NCI-H187 treated with DMSO at 0.1 percent for 48 hours (cell line): ENCODE measurements around the gene CREB3L1.

ENCODE experiments used
- DNase-seq: peaks from one replicate; lab custom pipeline; 2025; lab: John Stamatoyannopoulos, UW

The CREB3L1 gene

DNA sequence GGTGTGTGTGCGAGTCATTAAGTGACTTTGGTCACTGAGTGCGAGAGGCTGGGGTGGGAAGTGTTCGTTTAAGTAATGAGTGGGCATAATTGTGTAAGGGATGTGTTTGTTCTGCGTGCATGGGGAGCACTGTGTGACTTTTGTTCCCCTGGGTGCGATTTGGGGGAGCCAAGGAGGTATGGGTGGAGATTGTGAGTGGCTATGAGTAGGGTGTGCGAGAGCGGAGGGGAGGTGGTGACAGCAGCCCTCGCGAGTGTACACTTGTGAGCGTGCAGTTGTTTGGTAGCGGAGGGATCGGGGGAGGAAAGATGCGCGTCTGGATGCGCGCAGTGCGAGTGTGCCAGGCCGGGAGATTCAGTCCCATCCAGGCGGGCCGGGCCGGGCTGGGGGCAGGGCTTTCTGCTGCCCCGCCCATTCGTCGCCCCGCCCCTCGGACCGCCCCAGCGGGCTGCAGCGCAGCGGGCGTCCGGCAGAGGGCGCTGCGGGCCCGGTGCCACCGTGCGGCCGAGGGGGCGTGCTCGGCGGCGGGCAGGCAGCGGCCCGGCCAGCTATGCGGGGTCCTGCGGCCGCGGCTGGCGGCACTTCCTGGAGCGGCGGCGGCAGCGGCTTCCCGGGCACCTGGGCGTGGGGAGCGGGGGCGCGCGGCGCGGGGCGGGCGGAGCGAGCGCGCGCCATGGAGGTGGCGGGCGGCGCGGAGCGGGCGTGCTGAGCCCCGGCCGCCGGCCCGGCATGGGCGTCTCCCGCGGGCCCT is 69.6 kb downstream of the CREB3L1 start, which contains the start of gene DGKZ:
DGKZ (plus strand) TSS at position 578 of the 751 bp plus-strand sequence. CDS start 197 bp downstream, outside the sequence.
- no peak for DNase-seq

DNA sequence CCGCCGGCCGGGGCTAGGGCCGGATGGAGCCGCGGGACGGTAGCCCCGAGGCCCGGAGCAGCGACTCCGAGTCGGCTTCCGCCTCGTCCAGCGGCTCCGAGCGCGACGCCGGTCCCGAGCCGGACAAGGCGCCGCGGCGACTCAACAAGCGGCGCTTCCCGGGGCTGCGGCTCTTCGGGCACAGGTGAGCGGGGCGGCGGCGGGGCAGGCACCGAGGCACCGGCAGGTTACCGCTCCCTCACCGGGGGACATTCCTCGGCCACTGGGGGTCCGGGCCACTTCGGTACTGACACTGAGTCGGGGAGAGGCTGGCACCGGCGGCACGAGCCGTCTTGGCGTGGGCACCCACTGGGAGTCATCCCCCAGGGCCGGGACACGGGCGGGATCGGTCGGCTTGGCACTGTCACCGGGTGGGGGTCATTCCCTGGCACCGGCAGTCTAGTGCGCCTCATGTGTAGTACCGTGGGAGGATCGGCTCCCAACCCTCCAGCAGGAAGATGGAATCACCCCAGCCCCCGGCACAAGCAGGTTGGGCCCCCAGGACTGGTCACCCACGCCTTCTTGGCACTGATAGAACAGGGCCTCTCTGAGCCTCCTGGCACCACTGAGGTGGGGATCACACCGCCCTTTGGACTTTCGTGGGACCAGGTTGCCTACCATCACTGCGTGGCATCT is 70.3 kb downstream of the CREB3L1 start:
- DNase-seq: no peak

DNA sequence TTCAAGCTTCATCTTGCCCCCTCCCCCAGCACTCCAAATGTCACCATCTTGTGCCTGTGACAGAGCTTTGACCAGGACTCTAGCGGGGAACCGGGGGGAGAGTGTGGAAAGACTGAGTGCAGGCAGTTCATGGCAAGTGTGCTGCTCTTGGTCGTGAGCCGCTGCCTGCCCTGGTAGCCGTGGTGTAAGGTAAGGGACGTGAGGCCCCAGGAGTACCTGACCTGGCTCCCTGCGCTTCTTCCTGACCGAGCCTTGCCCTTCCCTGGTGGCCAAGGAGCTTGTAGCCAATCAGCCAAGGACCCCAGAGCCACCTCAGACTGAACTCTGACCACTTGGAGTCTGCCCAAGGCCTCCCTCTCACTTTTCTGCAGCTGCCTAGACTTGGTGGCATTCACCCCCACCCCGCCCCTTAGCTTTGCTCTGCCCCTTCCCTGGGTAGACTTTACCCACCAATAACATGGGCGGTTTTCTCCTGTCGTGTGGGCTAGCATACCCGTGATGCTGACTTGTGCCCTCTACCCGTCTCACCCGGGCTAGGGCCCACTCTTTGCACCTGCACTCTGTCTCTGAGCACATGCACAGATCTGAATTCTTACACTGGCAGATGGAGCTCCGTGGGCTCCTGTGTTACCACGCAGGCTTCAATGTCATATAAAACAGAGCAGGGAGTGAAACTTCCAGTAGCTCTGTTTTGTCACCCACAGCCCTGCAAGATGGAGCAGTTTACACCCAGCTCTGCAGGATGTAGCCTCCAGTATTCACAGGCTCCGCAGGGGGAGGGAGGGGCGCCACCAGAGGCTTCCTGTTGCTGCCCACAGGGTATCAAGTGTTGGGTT is 71.3 kb downstream of the CREB3L1 start:
- DNase-seq: no peak

DNA sequence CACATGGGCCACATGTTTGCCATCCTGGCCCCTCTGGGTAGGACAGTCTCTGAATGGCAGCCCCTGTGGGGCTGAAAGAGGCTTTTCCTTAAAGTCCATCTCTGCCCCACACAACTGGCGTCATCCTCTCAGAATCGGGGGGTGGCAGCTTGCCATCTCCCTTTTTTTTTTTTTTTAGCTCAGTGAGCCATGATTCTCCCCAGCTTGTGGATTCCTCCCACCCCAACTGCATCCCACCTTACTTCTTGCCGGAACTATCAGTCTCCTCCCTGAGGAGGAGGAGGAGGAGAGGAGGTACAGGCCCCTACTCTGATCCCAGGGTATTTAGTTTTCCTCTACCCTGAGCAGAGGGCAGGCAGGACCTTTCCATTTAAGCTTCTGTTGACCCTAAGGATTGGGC is 73.2 kb downstream of the CREB3L1 start:
- no peak for DNase-seq

DNA sequence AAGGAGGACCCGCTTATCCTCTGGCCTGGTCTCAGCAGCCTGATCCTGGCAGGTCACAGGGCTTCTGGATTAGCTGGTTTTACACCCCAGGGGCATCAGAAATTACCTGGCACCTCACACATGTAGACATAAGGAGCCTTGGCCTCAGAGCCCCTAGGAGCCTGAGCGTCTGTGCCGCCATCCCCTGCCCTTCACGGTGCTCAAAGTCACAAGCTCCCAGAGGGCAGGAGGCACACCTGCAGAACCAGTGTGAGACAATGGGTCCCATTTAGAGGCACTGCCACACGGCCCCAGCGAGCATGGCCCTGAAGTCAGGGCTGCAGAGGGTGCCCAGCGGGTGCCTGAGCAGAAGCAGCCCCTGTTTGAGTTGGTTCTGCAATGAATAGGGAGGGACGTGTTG is 73.7 kb downstream of the CREB3L1 start:
- no peak for DNase-seq

DNA sequence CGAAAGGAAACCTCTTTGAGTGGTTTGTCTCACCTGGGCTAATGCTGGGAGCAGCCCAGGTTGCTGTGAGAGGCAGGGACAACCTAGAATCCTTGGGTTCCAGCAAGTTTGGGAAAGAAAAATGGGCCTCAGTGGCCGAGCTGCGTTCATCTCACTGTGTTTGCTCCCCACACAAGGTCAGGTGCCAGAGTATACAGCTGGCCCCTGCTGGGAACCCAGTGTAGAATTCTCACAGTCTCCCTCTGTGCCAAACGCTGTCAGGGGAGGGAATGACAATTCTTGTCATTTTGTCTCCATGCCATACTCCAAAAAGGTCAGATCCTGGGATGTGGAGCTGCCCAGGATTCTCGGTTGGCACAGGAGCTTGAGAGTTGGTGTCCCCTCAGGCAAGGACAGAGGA is 74.1 kb downstream of the CREB3L1 start:
- DNase-seq: no peak

DNA sequence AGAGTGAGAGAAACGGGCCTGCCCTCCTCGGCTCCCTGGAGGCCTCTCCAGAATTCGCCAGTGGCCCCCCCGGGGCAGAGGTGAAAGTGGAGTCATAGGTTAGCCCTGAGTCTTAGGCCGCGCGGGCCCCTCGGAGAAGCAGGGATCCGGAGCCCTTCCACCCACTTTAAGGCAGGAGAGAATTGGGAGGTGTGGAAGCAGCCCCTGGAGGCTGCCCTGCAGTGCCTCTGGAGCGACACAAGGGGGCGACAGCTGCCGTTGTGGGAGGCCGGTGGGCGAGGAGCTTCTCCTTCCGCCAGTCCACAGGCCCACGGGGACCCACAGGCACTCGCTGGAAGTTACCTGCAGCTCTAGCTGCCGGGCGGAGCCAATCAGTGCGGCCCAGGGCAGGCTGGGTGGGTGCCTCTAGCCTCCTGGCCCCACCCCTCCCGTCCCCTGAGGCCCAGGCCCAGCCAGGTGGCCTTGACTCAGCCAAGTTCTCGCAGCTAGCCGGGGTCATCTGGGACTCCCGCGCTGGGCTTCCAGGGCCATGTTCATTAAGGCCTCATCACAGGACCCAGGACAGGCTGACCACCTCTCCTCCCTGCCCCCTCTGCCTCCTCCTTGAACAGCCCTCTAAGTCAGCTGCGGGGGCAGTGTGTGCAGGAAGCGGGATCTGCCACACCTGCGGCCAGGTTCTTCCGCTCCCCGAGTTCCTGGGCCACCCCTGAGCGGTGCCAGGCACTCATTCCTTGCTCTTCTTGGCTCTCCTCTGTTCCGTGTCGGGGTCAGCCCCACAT is 74.8 kb downstream of the CREB3L1 start:
- DNase-seq: no peak

DNA sequence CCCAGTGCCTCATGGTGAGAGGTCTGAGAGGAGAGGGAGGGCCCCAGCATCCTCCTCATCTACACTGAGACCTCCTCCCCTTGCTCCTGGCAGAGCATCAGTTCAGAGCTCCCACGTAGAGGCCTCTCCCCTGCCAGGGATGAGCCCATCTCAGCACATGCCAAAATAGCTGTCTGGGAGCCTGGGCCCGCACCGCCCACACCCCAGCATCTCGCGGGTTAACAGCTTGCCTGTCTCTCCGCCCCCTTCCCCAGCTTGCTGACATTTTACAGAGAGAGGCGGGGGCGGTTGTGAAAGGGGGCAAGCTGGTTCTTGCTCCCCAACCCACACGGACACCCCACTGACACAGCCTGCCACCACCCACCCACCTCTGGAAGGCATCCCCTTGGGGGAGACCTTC is 76.2 kb downstream of the CREB3L1 start:
- DNase-seq: no peak

DNA sequence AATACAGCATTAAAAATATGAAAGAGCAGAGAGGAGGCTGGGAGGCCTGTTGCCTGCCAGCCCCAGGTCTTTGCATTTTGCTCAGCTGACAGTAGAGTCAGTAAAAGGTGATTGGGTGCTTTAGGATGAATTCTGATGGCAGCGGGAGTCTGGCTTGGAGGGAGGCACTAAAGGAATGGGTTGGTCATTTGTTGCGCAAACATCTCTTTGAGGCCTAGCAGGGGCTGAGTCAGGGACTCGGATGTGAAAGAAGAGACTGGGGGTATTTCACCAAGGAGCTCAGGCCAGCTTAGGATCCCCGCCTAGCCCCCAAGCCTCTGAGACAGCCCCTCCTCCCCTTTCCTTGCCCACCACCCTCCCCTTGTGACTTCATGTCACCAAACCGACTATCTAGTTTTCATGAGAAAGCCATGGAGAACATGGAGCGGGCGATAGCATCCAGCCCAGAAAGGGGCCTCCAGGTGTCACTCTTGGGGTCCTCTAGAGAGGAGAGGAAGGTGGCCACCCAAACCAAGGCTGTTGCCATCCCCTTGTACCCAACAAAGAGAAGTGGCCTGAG is 79.5 kb downstream of the CREB3L1 start:
- DNase-seq: no peak

DNA sequence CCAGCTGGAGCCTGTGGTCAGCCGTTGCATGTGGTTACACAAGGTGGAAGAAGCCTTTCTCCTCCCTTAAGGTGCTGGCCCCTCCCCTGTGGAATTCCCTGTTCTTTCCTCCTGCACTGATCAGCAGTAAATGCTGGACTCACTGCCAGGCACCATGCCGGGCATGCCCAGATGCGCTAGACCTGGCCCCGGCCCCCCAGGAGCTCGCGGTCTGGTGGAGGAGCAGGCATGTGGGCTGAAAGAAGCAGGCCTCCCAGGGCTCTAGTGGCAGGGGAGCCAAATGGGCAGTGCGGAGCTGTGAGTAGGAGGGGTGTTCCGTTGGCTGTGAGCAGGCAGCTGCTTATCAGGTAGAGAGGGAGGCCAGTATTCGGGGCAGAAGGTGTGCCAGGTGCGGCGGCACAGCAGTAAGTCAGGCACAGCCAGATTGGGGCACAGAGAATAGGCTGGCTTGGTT is 80.0 kb downstream of the CREB3L1 start:
- no peak for DNase-seq

DNA sequence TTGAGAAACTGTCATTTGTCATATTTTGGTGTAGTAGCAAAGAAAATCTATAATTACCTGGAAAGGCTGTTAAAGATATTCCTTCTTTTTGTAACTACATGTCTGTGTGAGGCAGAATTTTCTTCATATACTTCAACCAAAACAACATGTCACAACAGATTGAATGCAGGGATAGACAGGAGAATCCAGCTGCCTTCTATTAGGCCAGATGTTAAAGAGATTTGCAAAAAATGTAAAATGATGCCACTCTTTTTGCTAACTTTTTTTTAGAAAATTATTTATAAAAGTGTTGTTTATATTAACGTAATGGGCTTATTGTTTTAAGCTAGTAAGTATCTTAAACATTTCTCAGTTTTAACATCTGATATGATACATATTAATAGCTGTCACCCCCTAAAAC is 82.5 kb downstream of the CREB3L1 start:
- no peak for DNase-seq

DNA sequence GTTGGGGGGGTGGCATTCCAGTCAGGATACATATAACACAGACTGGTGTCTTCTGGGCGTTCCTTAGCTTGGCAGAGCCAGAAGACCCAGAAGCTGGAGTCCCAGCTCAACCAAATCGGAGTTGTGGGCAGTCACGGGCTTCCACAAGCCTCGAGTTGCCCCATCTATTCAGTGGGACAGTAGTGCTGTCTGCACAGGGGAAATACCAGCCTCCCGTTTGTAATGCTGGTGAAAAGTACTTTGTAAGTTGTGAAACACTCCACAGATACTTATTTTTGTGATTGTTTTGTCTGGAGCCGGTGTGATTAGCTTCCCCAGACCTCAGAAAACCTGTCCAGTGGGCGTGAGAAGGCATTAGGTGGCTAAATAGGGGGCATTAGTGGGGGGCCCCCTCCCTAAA is 83.4 kb downstream of the CREB3L1 start:
- DNase-seq: no peak

DNA sequence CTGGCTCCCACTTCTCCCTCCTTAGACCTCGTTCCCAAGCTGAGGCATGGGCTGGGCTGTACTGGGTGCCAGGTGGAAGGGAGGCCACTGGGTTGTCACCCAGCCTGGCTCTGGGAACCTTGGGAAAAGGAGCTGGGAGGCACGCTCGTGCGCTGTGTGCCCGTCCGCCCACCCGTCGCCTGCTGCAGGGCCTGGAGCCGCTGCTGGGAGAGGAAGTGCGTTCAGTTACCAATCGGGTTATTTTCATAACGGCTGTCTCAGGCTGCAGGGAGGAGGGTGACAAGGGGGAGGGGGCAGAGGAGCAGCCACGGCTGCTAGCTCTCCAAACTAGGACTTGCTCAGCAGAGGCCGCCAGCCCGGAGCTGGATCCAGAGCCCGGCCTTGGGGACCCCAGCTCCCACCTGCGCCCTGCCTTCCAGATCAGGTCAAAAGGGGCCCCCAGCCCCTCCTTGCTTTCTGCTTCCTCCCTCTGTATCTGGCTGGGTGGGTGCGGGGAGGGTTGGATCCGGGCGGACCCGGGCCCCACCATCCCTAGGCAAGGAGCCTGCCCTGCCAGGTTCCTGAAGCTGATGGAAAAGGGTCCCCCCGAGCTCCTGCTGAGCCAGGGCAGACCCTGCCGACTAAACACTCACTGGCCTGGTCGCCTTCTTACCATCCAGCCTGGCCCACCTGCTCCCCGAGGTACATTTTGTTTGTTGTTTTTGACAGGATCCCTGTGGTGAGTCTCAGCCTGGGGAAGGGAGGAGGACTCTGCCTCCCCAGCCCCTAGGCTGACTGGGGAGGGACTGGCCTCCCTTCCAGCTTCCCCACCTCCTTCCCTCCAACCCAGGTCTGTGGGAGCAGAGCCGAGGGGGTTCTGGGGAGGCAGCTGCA is 84.1 kb downstream of the CREB3L1 start:
- DNase-seq: no peak

DNA sequence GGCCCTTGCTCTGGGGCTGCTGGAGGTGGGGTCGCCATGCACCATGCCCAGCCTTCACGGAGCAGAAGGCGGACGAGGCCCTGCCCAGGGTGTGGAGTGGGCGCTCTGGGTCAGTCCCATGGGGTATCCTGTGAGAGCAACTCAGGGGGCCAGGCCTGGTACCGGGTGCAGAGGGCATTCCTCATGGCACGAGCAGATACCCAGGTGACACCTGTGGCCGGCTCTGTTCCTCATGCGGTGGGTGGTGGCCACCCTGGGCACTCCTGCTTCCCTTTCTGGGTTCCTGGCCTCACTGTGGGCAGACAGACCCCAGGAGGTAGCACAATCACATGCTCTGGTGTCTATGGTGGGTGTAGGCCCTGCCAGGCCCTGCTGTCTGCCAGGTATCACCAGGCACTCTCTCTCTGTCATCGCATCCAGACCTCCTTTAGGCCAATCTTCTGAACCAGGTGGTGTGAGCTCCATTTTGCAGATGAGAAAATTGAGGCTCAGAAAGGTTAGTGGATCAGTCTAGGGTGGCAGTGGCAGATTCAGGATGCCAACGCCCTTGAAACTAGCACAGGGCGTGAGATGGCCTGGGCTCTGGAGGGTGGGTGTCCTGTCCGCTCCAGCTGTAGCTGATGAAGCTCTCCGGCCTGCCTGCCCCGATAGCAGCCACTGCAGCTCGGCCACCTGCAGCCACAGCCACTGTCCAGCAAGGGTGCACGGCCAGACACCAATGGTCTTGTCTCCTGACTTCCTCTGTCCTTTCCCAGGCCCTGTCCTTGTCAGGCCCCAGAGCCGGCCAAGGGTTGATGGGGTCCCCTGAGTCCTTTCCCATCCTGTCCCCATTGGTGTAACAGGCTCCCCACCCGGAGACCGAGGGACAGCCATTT is 84.9 kb downstream of the CREB3L1 start:
- no peak for DNase-seq

DNA sequence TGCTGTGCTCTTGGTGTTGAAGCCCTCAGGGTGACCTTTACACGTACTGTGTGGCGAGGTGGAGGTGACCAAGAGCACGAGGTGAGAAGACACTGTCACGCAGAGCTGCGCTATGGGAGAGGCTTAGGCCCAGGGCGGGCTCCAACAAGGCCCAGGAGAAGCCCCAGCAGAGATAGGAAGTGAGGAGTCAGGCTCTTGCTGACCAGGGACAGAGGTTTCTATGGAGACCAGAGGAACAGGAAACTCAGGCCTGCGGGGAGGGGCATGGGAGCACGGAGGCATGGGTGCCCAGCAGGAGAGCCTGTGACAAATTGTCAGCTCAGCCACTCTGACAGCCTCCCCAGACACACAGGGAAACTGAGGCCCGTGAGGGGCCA is 85.6 kb downstream of the CREB3L1 start:
- DNase-seq: no peak

DNA sequence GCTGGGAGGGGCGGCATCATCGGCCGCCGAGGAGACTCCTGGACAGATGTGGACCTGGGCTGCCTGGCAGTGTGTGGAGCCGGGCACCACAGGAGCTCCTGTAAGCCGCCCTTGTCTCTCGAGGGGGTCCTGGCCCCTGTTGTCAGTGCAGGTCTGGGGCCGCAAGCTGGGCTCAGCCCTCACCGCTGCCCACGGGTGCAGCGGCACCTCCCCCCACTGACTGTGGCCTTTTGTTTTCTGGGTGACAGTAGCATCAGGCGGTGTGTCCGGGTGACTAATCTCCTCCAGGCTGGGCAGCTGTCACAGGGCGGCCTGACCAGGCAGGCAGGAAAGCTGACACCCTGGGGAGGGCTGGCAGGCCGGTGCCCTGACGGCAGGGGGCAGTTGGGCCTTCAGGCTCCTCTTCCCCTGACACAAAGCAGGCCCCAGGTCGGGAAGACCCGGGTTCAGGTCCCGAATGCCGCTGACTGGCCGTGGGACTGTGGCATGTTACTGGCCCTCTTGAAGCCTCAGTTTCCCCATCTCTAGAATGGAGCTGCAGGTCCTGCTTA is 86.1 kb downstream of the CREB3L1 start:
- no peak for DNase-seq

DNA sequence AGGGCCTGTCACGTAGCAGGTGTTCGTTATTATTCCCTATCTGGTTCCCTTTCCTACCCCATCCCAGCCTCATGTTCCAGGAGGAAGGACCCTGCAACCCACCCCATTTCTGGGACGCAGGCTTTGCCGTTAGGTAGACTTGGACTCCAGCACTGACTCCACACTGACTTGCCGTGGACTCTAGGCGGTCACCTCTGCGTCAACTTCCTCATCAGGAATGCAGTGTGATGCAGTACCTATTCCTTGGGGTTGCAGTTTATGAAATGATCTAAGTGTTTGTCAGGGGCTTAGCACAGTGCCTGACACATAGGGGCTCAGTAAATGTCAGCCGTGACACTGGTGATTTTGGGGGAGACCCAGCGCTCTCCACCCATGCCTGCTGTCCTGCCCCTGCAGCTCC is 86.6 kb downstream of the CREB3L1 start:
- no peak for DNase-seq

DNA sequence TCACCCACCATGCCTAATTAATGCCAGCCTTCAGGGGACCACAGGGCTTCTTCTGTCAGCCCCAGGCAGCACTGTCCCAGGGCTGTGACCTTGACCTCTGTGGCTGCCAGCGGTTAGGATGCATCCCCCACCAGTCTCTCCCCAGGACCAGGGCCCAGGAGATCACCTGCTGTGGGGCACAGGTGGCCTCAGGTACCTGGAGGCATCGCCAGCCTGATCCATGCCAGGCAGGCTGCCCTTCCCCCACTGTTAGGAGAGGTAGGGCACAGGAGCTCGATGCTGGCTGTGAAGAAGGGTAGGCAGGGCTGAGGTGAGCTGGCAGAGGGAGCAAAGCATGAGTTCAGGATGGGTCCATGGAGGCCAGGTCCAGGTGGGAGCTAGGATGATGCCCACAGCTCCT is 87.3 kb downstream of the CREB3L1 start:
- no peak for DNase-seq

DNA sequence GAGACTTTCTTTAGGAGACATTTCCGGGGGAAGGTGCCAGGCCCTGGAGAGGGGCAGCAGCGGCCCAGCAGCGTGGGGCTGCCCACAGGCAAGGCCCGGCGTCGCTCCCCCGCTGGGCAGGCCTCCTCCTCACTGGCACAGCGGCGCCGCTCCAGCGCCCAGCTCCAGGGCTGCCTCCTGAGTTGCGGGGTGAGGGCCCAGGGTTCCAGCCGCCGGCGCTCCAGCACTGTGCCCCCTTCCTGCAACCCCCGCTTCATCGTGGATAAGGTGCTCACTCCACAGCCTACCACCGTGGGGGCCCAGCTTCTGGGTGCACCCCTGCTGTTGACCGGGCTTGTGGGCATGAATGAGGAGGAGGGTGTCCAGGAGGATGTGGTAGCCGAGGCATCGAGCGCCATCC is 88.8 kb downstream of the CREB3L1 start:
- no peak for DNase-seq
